Muscle of back (tissue), 11 donors: ENCODE measurements around the gene OGFRL1. TPM values are rescaled to one million over a fixed set of nuclear protein-coding genes. Genes with fewer than 3 reads are reported as not detected.

ENCODE experiments used
- DNase-seq, 3 donors: peaks; one replicate each; pipeline versions ENCODE4 v3.0.0 to v3.0.0-alpha.2; 2013
- polyA plus RNA-seq, 10 donors: library from polyadenylated mRNA; unstranded; fragments of 120-200 nt; gene quantifications; one replicate each; pipeline ENCODE4 v1.2.1, GENCODE V29; 2013; ENCODE audit not compliant: insufficient read length in 10 of 10

OGFRL1 gene
- polyA plus RNA-seq, 10 donors = 8.5 to 13.1 (median 10.8) TPM

DNA sequence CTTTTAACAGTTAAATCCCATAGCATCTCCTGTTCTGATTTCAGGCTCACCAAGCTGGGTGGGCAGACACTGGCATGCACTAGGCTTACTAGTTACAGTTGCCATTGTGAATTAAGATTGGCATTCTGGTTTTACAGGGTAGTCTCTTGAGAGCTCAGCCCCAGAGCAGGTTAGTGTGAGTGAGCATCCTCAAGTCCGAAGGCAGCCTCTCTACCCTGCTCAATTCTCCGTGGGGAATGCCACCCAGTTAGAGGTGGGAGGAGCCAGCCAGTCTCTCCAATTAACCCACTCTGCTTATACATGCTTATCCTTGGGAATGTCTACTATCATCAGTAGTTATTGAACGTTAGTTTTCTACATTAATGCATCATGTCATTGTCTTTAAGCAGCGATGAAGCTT, 8.9 kb upstream of the OGFRL1 start:
- no peak for DNase-seq

DNA sequence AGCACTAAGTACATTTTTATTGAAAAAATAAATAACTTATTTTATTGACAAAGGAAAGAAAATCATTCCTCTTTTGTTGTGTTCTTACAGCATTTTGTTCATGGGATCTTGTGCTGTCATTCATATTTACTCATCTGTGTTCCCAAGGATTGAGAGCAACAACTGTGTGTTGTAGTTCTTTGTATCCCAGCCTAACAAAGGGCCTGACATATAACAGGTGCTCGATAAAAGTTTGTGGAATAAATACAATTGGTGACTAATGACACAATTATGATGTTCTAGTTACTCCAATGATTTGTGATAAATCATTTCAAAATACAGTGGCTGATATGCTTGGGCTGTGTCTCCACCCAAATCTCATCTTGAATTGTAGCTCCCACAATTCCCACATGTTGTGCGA, 7.9 kb upstream of the OGFRL1 start:
- no peak for DNase-seq

DNA sequence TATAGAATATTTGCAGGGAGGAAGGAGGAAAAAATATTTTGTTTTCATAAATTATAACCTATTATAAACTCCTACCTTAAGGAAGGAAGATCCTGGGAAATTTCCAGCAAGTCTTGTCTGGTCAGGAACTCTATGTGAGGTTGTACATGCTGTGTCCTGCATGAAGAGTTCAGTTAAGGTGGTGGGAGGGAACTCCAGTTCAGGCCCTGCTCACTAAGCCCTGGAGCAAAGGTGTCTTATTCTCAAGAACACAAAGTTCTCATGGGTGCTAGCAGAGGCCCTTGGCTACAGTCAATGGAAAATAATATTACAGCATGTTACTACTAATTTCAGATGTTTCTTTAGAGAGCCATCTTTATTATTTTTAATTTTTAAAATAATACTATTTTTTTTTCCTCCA, 3.8 kb upstream of the OGFRL1 start:
- DNase-seq = no peak

DNA sequence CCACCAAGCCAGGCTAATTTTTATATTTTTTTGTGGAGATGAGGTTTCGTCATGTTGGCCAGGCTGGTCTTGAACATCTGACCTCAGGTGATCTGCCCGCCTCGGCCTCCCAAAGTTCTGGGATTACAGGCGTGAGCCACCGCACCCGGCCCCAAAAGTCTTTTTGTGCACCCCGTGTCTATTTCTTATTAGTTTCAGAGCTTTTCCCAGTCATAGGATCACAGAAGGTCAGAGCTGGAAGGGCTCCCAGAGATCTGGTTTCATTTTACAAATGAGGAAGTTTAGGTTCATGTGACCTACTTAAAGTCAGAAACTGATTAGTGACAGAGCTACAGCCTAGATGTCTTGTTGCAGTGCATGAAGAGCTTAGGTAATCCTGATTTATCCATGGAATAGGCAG, 1.6 kb upstream of the OGFRL1 start:
- peak; percentile 49 to 66 (median 54) for DNase-seq

DNA sequence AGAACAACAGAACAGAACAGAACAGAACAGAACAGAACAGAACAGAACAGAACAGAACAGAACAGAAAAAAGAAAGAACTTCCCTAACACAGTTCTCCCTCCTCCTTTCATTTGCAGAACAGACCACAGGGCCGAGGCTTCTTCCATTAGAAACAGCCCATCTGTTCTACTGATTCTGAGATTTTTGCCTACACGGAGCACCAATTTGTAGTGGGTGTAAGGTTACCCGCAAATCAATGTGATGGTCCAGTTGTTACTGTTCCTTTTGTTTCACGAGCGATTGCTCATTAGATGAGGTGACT, 734 bp upstream of the OGFRL1 start:
- peak in 1 of 3 donors; percentile 5 for DNase-seq

DNA sequence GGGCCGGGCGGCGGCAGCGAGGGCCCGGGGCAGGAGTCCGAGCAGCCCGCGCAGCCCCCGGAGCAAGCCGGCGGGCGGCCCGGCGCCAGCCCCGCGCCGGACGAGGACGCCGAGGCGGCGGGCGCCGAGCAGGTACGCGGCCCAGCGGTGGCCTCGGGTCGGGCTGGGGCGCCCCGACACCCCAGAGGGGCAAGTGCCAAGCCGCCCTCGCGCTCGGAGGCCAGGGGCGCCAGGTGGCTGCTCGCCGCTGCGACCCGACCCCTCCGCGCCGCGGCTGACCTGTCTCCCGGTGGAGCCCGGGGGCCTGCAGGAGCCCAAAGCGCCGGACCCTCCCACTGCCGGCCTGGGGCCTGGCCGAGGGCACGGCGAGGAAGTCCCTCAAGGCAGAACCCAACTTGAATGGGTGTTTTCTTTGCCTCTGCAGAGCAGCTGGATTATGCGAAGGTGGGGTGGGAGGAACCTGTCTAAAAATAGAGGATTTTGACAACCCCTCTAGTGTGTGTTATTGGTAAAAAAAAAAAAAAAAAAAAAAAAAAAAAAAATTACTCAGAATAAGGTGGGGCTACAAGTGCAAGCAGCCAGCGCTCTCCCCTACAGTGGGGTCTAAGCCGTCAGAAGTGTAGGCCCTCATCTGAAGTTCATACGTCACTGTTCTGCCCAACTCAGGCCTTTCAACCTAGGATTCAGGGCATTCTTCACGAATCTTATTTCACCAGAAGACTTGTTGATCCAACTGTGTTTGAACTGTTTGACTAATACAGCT, 609 bp downstream of the OGFRL1 start:
- peak in 2 of 3 donors; percentile 6 to 67 for DNase-seq

DNA sequence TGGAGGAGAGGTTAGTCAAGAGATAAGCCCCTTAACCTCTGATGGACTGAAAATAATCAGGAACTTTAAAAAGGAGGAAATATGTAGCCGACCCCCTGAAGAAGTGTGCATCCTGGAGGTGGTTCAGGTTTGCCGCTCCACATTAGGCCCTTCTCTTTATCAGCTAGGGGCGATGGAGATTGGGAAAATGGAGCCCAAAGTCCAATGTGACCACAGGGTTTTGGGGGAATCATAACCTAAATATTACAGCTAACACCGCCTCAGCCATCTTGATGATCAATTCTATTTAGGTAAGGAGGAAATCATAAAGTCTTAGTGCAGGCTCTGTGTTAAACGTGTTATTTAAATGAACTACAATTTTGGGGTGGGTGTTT, 1.2 kb downstream of the OGFRL1 start:
- no peak for DNase-seq

DNA sequence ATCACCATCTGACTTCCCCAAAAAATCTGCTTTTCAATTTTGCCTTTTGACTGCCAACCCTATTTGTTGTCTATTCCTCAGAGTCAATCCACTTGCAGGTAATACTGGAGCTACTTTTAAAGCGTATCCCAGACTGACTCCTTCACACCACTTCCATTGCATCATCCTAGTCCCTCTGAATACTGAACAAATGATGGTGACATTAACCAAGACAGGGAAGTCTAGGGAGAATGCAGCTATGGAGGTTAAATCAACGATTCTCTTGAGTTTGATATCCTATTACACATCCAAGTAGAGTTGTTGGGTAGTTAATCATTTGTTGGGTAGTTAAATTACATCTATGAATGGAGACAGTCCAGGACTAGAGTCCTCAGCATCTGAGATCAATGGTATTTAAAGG, 2.0 kb downstream of the OGFRL1 start:
- DNase-seq = no peak

DNA sequence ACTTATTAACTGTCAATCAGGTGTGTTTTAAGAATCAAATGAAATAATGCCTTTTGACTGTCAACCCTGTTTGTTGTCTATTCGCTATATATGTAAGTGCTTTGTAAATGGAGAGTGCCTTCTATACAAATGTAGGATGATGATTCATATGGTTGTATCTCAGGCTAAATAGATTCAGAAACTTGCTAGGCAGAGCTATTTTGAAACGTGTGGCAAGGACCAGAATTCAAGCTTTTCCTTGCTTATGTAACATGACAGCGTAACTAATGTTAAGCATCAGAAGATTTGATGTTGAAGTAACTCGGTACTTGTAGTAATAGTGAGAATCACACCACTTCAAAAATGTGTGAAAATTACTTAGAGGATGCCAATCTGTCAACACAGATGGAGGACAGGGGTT, 3.4 kb downstream of the OGFRL1 start:
- DNase-seq = no peak

DNA sequence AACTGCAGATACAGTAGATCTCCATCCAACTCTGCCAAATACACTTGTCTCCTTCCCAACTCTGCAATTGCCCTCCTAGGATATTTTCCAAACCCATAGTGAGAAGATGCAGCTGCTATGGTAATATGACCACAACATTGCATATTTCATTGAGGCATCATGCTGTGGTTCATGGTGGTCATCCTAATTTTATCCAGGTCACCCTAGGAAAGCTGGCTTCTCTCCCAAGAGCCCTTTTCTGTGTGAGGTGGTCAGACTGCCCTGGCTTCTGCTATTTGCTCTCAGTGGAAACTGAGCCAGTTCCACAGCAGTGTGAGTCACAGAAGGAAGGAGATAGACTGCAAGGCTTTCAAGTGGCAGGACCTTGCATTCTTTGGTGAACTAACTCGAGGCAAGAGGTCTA, 5.5 kb downstream of the OGFRL1 start:
- peak in 1 of 3 donors; percentile 26 for DNase-seq

DNA sequence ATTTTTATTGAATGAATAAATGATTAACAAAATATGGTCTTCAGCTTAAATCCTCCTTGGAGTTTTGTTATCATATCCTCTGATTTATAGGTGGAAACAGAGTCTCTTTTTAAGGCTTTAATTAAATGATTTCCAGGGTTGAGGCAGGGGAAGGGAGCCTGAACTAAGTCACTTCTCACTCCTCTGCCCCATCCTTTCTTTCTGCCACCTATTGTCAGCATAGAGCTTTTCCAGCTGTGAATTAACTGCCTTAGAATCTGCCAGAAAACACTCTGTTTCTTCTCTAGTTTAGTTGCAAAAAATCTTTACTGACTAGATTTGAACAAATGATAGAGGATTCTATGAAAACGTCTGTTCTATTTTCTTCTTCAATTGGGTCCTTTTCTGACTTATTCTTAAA, 9.8 kb downstream of the OGFRL1 start:
- no peak for DNase-seq

DNA sequence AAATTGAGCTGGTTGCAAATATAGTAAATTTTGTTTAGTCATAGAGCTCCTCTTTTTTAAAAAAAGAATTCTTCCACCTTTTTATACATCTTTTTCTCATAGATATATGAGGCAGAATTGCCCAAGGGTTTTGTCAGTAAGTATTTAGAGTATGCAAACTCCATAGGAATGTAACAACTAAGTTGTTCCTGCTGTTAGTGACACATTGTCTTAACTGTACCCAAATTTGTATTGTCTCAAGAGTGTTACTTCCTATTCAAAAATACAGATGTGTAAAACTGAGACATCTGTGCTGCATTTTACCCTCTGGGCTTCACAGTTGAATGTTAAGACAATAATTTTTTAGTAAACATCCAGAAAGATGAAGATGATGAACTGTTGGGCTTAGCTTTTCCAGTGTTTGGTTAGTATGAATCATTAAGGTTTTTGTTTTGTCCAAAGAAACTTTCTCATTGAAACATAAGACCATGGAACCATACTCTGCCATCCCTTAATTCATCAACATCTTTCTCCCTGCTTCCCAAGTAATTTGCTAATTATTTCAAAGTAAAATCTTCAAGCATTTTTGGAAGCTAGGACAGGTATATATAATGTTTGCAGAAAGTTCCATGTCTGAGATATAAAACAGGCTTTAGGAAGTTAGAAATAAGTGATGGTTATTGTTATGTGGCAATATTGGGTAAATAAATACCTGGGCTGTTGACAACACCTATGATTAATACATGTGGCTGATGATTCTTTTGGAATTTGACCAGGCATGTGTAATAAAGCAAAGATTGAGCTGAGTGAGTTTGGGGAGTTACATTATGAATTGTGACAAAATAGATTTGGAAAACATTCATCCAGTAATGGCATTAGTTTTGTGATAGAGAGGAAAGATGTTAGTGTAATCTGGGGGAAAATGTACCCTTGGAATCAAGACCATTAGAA, 11.2 kb downstream of the OGFRL1 start:
- no peak for DNase-seq

DNA sequence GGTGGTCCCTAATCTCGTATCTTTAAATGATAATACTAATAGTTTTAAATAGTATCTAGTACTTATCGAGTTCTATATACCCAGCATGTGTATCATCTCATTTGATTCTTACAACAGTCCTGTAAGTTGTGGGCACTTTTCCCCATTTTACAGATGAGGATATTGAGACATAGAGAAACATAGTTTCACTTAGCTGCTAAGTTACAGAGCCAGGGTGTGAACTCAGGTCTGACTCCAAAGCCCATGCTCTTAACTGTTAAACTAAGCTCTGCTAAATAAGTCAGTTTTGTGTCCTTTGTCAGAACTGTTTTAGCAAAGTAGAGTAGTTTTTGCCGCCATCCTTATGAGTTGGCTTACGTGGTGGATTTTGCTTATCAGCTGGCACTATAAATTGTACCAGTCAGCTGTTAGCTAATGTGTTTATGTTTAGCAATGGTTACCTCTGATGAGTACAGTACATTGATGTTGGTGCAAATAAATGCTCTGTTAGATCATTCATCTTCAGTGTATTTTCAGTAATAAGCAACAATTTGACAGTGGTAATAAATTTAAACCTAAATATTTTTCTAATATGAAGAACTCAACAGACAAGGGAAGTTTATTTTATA, 12.1 kb downstream of the OGFRL1 start:
- DNase-seq = no peak

DNA sequence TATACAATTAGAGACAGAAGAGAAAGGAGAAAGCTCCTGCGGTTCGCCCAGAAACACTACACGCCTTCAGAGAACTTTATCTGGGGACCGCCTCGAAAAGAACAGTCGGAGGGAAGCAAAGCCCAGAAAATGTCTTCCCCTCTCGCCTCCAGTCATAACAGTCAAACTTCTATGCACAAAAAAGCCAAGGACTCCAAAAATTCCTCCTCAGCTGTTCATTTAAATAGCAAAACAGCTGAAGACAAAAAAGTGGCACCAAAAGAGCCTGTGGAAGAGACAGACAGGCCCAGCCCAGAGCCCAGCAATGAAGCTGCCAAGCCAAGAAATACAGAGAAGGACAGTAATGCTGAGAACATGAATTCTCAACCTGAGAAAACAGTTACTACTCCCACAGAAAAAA, 12.9 kb downstream of the OGFRL1 start:
- DNase-seq = no peak

DNA sequence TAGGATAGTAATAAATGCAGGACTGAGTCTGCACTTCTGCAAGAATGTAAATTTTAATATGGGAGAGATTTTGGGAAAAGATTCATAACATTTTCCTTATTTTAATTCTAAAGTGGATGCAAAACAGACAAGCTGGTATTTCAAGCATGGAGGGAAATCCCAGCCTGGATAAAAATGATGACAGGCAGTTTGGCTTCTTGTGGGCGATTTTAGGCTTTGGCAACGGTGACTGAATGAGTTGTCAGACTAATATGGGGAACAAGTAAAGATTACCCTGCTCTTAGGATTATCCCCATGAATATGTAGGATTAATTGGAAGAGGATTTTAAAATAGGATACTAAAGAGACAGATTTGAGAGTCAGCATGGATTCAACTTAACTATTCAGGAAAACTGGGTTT, 21.0 kb downstream of the OGFRL1 start:
- no peak for DNase-seq

DNA sequence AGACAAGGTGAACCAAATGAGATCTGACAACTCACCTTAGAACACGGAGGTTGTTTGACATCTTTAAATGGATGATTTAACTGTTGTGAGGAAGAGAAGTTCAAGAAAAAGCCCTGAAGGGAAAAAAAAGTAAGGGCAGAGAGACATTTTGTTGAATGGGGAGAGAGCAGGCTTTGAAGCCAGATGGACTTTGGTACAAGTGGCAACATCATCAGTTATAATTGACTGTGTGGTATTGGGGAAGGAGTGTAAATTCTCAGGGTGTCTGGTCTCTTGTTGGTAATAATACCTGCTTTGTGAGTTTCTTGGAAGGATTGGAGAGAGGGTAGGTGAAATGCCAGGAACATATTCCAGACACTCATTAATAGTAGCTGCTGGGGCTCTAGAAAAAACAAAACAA, 21.6 kb downstream of the OGFRL1 start:
- no peak for DNase-seq

DNA sequence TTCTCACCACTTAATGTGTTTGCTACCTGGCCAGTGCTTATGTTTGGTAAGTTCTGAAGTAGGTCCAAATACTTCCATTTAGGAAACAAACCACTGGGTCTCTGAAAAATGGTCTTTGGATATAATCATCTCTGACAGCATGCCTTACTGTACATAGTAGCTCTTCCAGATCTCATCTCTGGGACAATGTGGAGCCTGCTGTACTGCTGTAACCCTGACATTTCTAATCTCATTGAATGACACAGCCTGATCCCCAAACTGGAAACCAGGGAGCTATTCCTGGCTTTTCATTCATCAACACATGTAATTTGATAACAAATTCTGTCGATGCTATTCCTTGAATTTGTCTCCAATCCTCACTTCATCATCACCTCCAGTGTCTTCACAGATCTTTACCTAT, 23.5 kb downstream of the OGFRL1 start:
- DNase-seq = no peak

DNA sequence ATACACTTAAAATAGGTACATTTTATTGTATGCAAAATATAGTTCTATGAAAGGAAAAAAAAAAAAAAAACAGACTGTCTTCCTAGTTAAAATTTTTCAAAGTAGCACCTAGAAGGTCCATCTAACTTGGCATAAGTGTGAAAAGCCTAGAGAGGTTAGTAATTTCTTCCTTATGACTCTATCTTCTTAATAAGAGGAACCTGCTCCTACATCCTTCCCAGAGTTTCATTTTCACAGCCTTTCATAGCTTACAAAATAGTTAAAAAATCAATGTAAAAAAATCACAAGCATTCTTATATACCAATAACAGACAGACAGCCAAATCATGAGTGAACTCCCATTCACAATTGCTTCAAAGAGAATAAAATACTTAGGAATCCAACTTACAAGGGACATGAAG, 28.8 kb downstream of the OGFRL1 start:
- no peak for DNase-seq

DNA sequence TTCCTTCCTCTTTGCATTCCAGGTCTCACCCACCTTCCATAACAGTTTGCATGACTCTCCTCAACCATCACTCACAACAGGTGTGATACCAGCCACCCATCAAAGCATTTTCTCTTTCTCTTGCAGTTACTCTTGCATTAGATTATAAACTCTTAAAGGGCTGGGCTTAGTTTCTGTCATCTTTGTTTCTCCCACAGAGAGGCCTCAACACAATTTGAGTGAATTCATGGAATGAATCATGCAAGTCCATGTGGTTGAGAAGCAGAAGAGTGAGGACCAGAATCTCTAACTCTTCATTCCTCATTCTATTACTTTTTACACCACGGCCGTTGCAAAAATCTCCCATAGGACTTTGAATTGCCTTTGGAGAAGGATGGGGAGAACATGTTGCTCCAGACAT, 31.4 kb downstream of the OGFRL1 start:
- no peak for DNase-seq

DNA sequence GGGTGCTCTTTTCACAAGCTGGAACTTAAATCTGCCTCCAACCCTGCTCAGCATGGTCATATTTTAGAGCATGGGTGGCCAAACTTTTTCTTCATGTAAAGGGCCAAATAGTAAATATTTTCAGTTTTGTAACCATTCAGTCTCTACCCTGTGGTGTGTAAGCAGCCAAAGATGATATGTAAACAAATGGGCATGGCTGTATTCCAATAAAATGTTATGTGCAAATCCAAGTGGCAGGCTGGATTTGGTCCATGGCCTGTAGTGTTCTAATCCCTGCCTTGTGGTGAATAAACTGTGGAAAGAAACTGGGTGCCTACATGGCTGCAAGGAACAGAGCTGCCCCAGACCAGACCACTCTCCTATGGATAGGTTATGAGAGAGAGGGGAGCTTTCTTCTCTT, 32.7 kb downstream of the OGFRL1 start:
- no peak for DNase-seq

DNA sequence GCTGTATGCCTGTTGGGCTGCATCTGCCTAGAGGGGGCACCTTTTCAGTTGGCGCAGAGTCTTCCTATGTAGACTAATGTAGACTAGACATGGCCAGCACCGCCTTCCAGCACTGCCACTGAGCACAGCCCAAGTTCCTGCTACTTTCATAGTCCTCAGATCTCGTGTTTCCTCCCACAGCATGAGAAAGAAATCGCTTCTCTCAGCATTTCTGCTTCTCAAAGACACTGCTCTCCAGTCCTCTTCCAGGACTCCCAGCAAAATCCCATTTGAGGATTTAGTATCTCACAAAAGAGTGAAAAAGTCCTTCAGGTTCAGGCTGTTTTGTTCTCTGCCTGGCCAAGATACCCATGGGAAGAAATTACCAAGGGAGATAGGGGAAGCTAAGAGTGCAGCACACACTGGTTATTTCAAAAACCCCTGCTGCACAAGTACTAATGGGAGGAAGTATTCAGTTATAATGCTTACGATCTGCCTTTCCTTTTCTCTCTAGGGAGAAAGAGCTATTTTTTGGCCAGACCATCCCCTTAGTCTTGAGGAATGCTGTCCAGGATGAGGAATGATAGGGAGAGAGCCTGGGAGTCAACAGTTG, 35.7 kb downstream of the OGFRL1 start:
- DNase-seq = peak in 1 of 3 donors; percentile 23

DNA sequence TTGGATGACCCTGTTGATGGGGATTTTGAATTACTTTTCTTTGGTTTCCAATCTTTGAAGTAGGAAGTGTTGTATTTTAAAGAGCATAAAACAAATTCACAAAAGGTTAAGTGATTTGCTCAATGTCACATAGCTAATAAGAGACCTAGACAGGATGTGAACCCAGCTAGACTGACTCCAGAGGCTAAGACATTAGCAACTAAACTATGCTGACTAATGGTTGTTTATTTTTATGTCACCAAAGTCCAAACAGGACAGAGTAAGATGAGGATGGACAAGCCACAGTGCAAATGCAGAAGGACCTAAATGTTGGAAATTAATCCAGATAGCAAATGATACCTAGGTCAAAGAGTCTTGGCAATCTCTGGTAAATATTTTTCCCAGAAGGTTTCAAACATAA, 38.0 kb downstream of the OGFRL1 start:
- no peak for DNase-seq

DNA sequence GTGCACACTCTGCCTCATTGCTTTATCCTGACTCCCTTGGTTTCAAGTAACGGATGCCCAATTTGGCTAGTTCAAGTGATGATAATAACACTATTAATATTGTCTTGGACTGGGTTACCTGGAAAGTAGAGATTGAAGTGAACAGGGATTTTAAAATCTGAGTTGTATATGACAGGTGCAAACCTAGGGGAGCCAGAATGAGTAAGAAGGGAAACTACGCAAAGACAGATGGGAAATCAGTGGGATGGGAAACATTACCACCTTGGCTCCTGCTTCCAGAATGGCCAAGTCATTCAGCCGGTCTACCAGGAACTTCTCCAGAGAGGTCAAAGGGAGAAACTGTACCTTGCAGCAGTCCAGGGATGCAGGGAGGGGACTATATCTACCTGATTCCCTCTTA, 41.9 kb downstream of the OGFRL1 start:
- DNase-seq = no peak
